HCT116 (cell line): Measurements from ENCODE around the gene SPATS2L. TPM values are rescaled to one million over a fixed set of nuclear protein-coding genes. Genes with fewer than 3 reads are reported as not detected.

ENCODE experiments used
- ATAC-seq: fragments of 200-7000 bp; cut with Tn5 transposase; 2 replicates; pipeline ENCODE4 v1.9.1; 2020; ENCODE audit warnings: mild to moderate bottlenecking, moderate library complexity
- BruUV-seq: library from RNA; stranded (reverse); fragments of 400-500 nt; replicated peaks from 2 replicates; lab custom pipeline; 2021; lab: Mats Ljungman, UMichigan
- CTCF ChIA-PET: fragments of 300-600 bp; sonication (Branson Sonifier 250); formaldehyde crosslinking; loops from one replicate; lab custom pipeline; 2021; ENCODE audit warnings: antibody characterized with exemption; lab: Charles Lee
- POLR2A ChIA-PET: fragments of 300-600, 350-600 bp; sonication (Branson Sonifier 250); formaldehyde crosslinking; loops from one replicate; lab custom pipeline; 2021; ENCODE audit warnings: antibody characterized with exemption; lab: Charles Lee
- RAD21 ChIA-PET, 2 experiments: fragments of 300-600 bp; sonication (Branson Sonifier 250); formaldehyde crosslinking; loops; one replicate each; lab custom pipeline; 2023; ENCODE audit warnings: low total read pairs in 2 of 2; ENCODE audit not compliant: uncharacterized antibody in 2 of 2, unreplicated experiment in 2 of 2, low non-redundant PET in 1 of 2; lab: Charles Lee
- DNase-seq: peaks from one replicate; pipeline ENCODE4 v3.0.0-alpha.2; 2010; ENCODE audit warnings: low read depth, low spot score
- H2AFZ ChIP-seq: fragments of 200-600 bp; shearing (Covaris generic), sonication (generic); 2 replicates; pipeline ENCODE4 v1.6.1; 2017; ENCODE audit warnings: low read depth, mixed run types, mixed read lengths, antibody characterized with exemption, low read length; ENCODE audit not compliant: poor library complexity, severe bottlenecking
- H3K27ac ChIP-seq: 2 replicates; pipeline ENCODE4 v1.5.1; 2012; ENCODE audit warnings: low read depth, low read length
- H3K27me3 ChIP-seq: fragments of 200-600 bp; sonication (generic); 2 replicates; pipeline ENCODE4 v1.6.1; 2016; ENCODE audit warnings: mixed run types, low read length, mixed read lengths; ENCODE audit not compliant: insufficient read depth
- H3K36me3 ChIP-seq, 2 experiments: fragments of 200-500 bp in 1 of 2; fragments of 200-600 bp in 1 of 2; sonication (Bioruptor generic) in 1 of 2; sonication (generic) in 1 of 2; 2 replicates each; pipeline versions ENCODE4 v1.5.1 to v1.6.1; 2014 to 2016; ENCODE audit warnings: low read length in 2 of 2, inconsistent platforms in 1 of 2, mixed read lengths in 1 of 2, mixed run types in 1 of 2; ENCODE audit not compliant: insufficient read depth in 2 of 2, control insufficient read depth in 1 of 2
- H3K4me1 ChIP-seq, 2 experiments: fragments of 200-600 bp in 1 of 2; sonication (generic) in 1 of 2; 2 replicates each; pipeline versions ENCODE4 v1.5.1 to v1.6.1; 2012 to 2017; ENCODE audit warnings: low read length in 2 of 2, inconsistent platforms in 1 of 2, mild to moderate bottlenecking in 1 of 2, mixed read lengths in 1 of 2, mixed run types in 1 of 2, moderate library complexity in 1 of 2; ENCODE audit not compliant: insufficient read depth in 2 of 2, control insufficient read depth in 1 of 2
- H3K4me2 ChIP-seq: fragments of 200-600 bp; sonication (generic); 2 replicates; pipeline ENCODE4 v1.6.1; 2017; ENCODE audit warnings: mixed run types, low read length, mixed read lengths
- H3K4me3 ChIP-seq, 2 experiments: fragments of 200-600 bp in 1 of 2; sonication (generic) in 1 of 2; replicated peaks in 1 of 2; 2 replicates each; pipeline ENCODE4 v1.5.1; 2011 to 2016; ENCODE audit warnings: low read length in 2 of 2, control low read depth in 1 of 2, low read depth in 1 of 2, mild to moderate bottlenecking in 1 of 2, mixed read lengths in 1 of 2, mixed run types in 1 of 2
- H3K79me2 ChIP-seq: fragments of 200-600 bp; sonication (generic); 2 replicates; pipeline ENCODE4 v1.6.1; 2017; ENCODE audit warnings: mild to moderate bottlenecking, mixed run types, low read length, moderate library complexity, mixed read lengths; ENCODE audit not compliant: insufficient read depth
- H3K9ac ChIP-seq: fragments of 200-600 bp; sonication (generic); 2 replicates; pipeline ENCODE4 v1.6.1; 2016; ENCODE audit warnings: low read length, mixed read lengths
- H3K9me2 ChIP-seq: fragments of 200-600 bp; sonication (generic), shearing (Covaris generic); 2 replicates; pipeline ENCODE4 v1.6.1; 2017; ENCODE audit warnings: mixed run types, mild to moderate bottlenecking, moderate library complexity; ENCODE audit not compliant: insufficient read depth
- H3K9me3 ChIP-seq, 2 experiments: fragments of 200-500 bp in 1 of 2; fragments of 200-600 bp in 1 of 2; sonication (Bioruptor generic) in 1 of 2; sonication (generic) in 1 of 2; 2 replicates each; pipeline ENCODE4 v1.6.1; 2014 to 2017; ENCODE audit warnings: low read length in 2 of 2, mixed read lengths in 2 of 2, inconsistent platforms in 1 of 2, low read depth in 1 of 2, mild to moderate bottlenecking in 1 of 2, mixed run types in 1 of 2, moderate library complexity in 1 of 2; ENCODE audit not compliant: control insufficient read depth in 1 of 2, insufficient read depth in 1 of 2
- H4K20me1 ChIP-seq: fragments of 200-600 bp; sonication (generic), shearing (Covaris generic); 2 replicates; pipeline ENCODE4 v1.6.1; 2017; ENCODE audit warnings: mixed run types, mild to moderate bottlenecking, moderate library complexity; ENCODE audit not compliant: insufficient read depth
- CBX3 ChIP-seq: IDR thresholded peaks from 2 replicates; pipeline ENCODE4 v1.6.1; 2012; ENCODE audit warnings: low read depth
- EGR1 ChIP-seq: IDR thresholded peaks from 2 replicates; pipeline ENCODE4 v1.6.1; 2012; ENCODE audit warnings: low read depth
- EZH2 ChIP-seq: fragments of 200-600 bp; sonication (generic); IDR thresholded peaks from 2 replicates; pipeline ENCODE4 v1.6.1; 2017; ENCODE audit warnings: antibody characterized with exemption, mixed run types
- JUND ChIP-seq: IDR thresholded peaks from 2 replicates; pipeline ENCODE4 v1.6.1; 2012
- POLR2A ChIP-seq: IDR thresholded peaks from 2 replicates; pipeline ENCODE4 v1.7.0; 2011; ENCODE audit warnings: borderline replicate concordance; ENCODE audit not compliant: insufficient read depth, insufficient read length; ENCODE audit errors: extremely low read depth
- POLR2AphosphoS5 ChIP-seq: IDR thresholded peaks from 2 replicates; pipeline ENCODE4 v1.6.1; 2011; ENCODE audit warnings: mild to moderate bottlenecking, low read depth, low read length, moderate library complexity
- SIN3A ChIP-seq: IDR thresholded peaks from 2 replicates; pipeline ENCODE4 v1.6.1; 2012; ENCODE audit warnings: low read depth
- SP1 ChIP-seq: IDR thresholded peaks from 2 replicates; pipeline ENCODE4 v1.6.1; 2012; ENCODE audit warnings: low read depth
- SRF ChIP-seq: IDR thresholded peaks from 2 replicates; pipeline ENCODE4 v1.6.1; 2012; ENCODE audit warnings: low read depth
- TCF7L2 ChIP-seq: IDR thresholded peaks from 2 replicates; pipeline ENCODE4 v1.7.0; 2011; ENCODE audit warnings: borderline replicate concordance, inconsistent platforms; ENCODE audit not compliant: insufficient read depth, insufficient read length; ENCODE audit errors: extremely low read depth
- YY1 ChIP-seq: IDR thresholded peaks from 2 replicates; pipeline ENCODE4 v1.6.1; 2011; ENCODE audit warnings: low read length, low read depth, moderate library complexity, mild to moderate bottlenecking; ENCODE audit not compliant: insufficient replicate concordance; ENCODE audit errors: extremely low read depth
- ZFX ChIP-seq: fragments of 450-650 bp; IDR thresholded peaks from 2 replicates; pipeline ENCODE4 v1.6.1; 2017
- ZNF274 ChIP-seq: fragments of 200-500 bp; sonication (Bioruptor generic); IDR thresholded peaks from 2 replicates; pipeline ENCODE4 v1.6.1; 2014; ENCODE audit warnings: mild to moderate bottlenecking, low read depth, low read length, inconsistent platforms
- intact Hi-C: fragments of 100-400 bp; cut with micrococcal nuclease; formaldehyde crosslinking; loops from 2 replicates; pipeline ENCODE4 v1.10.0; 2022
- total RNA-seq: library from RNA; stranded (reverse); gene quantifications from one replicate; pipeline ENCODE4 v1.2.1, GENCODE V29; 2021; ENCODE audit not compliant: unreplicated experiment

SPATS2L gene
- total RNA-seq, 1 experiment from 2014 or later: 87.1 TPM

DNA sequence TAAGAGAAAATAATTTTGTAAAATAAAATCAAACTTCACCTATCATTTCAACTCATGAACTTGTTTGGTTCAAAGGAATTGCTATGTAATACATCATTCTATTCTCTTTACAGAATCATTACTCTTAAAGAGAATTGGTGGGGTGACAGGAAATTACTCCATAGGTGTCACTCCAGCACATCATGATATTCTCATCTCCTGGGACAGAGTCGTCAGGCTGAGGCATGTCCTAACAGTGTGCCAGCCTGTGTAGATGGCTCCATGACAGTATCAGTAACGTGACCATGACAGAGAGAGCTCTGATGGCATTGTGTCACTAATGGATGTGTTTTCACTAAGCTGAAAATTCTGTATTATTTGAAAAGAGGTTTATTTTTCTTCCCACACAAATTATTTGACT, 13.9 kb downstream of the SPATS2L start:
- no peaks in the 10 kb centered on the region for H3K9me3 ChIP-seq
- BruUV-seq: no TSS peak
- intact Hi-C loops: no loop called here
- ATAC-seq (no peak), DNase-seq (no peak)
- H3K36me3 ChIP-seq: no peaks in the 10 kb centered on the region
- H2AFZ ChIP-seq: no peak overlapping the region
- ChIA-PET RAD21 (no interaction called here), POLR2A (interaction anchor here (0.9 kb wide), 1 partner anchor 18 kb away, joined by 3 read pairs; no protein-coding TSS in a partner anchor), CTCF (no interaction called here)
- H3K9ac ChIP-seq: no peak overlapping the region
- peaks cover 27 to 32% of the 10 kb centered on the region in 2 experiments for H3K4me1 ChIP-seq
- no peaks in the 10 kb centered on the region for H3K27me3 ChIP-seq
- no peaks in the 10 kb centered on the region for H4K20me1 ChIP-seq
- no peak overlapping the region for H3K4me2 ChIP-seq
- H3K9me2 ChIP-seq: no peaks in the 10 kb centered on the region
- H3K4me3 ChIP-seq: no peak overlapping the region
- H3K79me2 ChIP-seq: peaks cover 98% of the 10 kb centered on the region
- no peak for TF ChIP-seq EGR1
- no peak for TF ChIP-seq YY1
- TF ChIP-seq CBX3: no peak
- TF ChIP-seq ZNF274: no peak
- TF ChIP-seq EZH2: no peak
- TF ChIP-seq TCF7L2: no peak
- TF ChIP-seq POLR2A: no peak
- TF ChIP-seq POLR2AphosphoS5: no peak
- no peak for TF ChIP-seq ZFX
- no peak for TF ChIP-seq JUND
- TF ChIP-seq, all 23 proteins: peak for 0
- H3K27ac ChIP-seq: no peak overlapping the region

DNA sequence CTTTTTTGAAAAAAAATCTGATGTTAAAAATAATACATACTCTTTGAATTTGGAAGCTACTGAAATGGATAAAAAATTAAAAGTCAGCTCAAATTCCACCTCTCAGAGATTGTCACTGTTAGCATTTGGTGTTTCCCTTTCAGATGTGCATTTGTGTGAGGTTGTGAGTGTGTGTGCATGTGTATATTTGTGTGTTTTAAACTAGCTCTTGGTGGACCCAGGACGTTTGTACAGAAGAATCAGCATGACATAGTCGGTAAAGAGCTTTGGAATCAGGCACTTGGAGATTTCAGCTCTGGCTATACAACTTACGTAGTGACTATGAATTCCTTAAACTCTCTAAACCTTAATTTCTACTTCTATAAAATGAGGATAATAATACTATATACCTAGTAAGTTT, 14.5 kb downstream of the SPATS2L start:
- intact Hi-C loops: no loop called here
- ChIA-PET CTCF (no interaction called here), RAD21 (no interaction called here), POLR2A (no interaction called here)
- Histone ChIP-seq H3K79me2 (peaks cover 98% of the 10 kb centered on the region), H3K9me3 (no peaks in the 10 kb centered on the region), H3K27ac (no peak overlapping the region), H4K20me1 (no peaks in the 10 kb centered on the region), H3K9me2 (no peaks in the 10 kb centered on the region), H3K27me3 (no peaks in the 10 kb centered on the region), H3K36me3 (no peaks in the 10 kb centered on the region), H3K4me2 (no peak overlapping the region), H3K4me3 (no peak overlapping the region), H2AFZ (no peak overlapping the region), H3K9ac (no peak overlapping the region), H3K4me1 (peaks cover 21 to 25% of the 10 kb centered on the region in 2 experiments; a peak in 3 of 4 replicates)
- ATAC-seq (no peak), DNase-seq (no peak)
- BruUV-seq: no TSS peak
- no peak for TF ChIP-seq CBX3
- no peak for TF ChIP-seq SRF
- no peak for TF ChIP-seq YY1
- no peak for TF ChIP-seq SIN3A
- no peak for TF ChIP-seq SP1
